T47D (cell line): ENCODE measurements around the gene FAHD2A.
"Not testable (repeated sequence)": the region's sequence is repeated elsewhere in the genome, so short reads cannot be mapped to it uniquely, and the experiment has no call there.

Source experiments
- DNase-seq, 2 experiments: peaks; one replicate each; pipeline versions ENCODE4 v3.0.0 to v3.0.0-alpha.2; 2011 to 2012; ENCODE audit warnings: low read depth in 1 of 2, low spot score in 1 of 2
- in situ Hi-C: cut with HindIII; loops from 2 replicates; pipeline ENCODE4 v1.10.0; 2016; ENCODE audit warnings: low sequenced_read_pairs, low pct_unique_long_range_greater_than_20kb

FAHD2A gene

DNA sequence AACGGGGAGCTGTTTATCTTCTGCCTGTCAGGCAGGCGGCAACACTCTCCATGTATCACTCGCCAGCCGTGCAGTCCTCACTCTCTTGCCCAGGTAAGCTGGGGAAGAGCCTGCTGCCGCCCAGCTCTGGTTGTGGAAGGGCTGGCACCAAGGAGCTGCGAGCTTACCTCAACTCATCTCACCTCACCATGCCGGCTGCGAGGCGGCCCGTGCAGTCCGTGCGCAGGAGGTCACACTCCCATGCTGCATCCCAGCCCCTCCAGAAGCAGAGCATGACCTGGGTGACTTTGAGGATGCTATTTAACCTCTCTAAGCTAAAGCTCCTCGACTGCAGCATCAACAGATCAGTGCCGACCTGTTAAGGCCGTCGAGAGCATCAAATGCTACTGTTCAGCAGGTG lies 13.1 kb downstream of the FAHD2A start:
- DNase-seq, in situ Hi-C loops: not testable (repeated sequence)

DNA sequence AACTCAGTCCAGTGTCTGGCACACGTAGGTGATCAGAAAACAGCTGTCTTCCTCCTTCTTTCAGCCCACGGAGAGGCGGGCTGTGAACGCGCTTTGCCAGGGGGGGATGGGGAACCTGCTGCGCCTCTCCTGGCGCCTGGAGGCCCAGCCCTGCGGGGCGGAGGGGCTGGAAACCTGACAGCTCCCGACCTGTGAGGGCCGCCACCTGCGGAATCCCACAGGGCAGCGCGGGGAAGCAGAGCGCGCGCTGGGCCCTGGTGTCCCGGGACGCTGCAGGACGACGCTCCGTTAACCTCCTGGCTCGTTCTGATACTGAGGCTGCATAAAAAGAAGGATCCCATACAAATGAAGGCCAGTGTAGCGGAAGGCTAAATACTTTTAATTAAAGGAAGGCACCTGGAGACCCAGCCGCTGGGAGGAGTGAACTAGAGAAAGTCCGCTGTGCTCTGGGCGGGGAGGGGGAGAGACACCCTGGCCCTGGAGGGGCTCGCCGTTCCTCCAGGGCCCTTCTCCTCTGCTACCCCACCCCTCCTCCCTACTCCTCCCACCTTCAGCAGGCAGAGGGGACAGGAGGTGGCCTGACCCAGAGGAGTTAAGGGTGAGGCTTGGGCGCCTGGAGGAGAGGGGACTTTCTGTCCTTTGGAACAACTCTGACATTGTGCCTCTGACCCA lies 24.8 kb downstream of the FAHD2A start:
- in situ Hi-C loops: not testable (repeated sequence)

DNA sequence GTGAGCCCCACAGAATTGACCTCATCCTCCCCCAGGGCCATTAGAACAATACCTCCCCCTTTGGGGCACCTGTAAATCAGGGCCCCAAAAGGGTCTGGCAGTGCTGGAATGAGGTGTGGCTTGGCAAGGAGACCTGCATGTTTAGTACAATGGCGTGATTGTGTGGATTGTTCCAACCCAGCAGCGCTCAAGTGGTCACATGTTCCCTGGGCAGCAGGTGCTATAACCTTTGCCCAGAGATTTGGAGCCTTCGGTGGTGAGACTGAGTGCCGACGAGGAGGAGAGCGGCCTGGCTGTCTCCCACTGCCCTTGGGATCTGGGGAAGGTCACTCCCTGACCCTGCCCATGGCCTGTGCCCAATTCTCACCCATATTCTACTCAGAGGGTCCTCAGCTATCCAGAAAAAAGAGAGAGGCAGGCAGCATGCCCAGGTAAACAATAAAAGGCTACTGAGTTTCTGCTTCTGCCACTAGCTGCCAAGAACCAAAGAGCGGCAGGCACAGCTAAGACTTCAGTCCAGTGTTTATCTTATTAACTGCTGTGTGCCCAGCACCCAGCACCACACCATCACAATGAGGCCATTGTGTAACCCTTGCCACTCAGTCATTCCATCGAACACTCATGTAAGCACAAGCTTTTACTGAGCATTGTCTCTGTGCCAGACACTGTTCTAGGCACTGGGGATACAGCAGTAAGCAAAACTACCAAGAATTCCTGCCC lies 27.4 kb downstream of the FAHD2A start:
- in situ Hi-C loops, DNase-seq: not testable (repeated sequence)

More for the DNA sequence above, 24.8 kb downstream of the FAHD2A start:
- DNase-seq: not testable (repeated sequence)

DNA sequence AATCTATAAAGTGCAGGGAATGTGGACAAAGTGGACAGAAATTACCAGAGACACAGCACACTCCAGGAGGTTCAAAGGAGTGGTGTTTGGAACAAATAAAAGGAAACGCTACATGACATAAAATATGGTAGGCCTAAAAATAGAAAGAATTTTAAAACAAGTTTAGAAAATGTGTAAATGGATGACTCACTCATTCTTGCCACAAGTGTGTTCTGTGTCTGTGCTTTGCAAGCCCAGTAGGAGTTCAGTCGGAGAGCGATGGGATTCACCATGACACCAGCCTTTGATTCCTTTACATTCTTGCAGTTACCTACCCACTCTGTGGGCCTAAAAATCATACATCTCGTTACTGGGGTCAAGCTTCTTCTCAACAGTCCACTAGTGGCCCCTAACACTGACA lies 30.9 kb downstream of the FAHD2A start:
- in situ Hi-C loops, DNase-seq: not testable (repeated sequence)

DNA sequence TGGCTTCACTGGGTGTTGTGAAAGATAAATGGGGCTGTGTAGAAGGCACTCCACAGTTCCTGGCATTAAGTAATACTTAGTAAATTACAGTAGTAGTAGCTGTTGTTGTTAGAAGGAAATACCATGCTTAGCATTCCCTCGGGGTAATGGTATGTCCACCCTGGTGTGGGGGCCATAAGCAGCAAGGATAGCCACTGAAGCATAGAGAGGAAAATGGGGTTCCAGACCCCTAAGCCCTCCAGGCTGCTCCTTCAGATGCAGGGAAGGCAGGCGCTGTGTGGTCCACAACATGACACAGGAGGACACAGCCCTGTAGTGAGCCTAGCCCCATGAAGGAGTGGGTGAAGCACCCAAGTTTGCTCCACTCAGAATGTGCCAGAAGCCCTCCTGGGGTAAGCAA lies 31.5 kb downstream of the FAHD2A start:
- in situ Hi-C loops, DNase-seq: not testable (repeated sequence)

DNA sequence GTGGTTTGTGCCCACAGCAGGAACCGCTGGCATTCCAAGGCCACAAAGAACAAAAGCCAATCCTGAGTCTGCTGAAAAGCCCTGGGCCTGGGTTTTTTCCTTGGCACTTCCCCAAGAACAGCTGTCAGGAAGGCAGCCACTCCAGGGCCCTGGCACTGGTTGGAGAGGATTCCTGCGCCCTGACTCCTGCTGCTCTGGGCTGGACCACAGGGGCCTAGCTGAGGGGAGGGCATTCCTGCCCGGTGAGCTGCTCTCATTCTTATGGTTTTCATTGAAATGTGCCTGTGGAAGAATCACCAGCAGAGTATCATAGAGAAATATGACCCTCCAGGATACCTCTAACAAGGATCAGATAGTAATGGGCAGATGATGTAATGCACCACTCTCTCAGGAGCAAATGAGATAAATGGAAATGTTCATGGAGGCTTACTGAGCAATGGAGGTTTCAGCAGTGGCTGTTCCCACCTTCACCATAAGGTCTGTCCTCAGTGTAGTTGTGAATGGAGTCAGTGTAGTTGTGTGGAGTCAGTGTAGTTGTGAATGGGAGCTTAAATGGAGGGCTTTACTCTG lies 32.1 kb downstream of the FAHD2A start:
- DNase-seq, in situ Hi-C loops: not testable (repeated sequence)

DNA sequence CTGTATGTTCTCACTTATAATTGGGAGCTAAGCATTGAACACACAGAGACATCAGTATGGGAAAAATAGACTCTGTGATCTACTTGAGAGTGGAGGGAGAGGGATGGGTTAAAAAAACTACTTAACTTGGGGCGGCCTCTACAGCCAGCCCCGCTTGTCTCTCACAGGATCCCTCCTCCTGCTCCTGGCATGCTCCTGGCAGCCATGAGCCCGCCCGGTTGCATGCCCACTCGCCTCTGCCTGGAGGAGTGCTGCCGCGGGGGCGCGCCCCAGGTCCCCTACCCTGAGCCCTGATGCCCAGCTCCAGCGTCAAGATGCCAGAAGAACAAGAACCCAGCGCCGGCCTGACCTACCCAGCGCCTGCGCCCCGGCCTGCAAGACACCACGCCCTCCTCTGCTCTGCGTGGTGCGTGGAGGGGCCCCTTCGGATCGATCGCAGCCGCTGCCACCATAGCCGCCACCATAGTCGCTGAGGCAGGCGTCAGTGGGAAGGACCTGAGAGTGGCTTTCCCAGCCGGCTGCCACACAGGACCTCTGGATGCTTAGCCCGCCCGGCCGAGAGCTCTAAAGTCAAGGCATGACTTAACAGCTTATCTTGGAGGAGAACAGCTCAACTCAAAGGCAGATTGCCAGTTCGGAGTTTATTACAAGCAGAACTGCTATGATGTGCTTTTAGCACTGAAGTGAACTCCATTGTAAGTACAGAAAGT lies 32.8 kb downstream of the FAHD2A start:
- in situ Hi-C loops, DNase-seq: not testable (repeated sequence)

DNA sequence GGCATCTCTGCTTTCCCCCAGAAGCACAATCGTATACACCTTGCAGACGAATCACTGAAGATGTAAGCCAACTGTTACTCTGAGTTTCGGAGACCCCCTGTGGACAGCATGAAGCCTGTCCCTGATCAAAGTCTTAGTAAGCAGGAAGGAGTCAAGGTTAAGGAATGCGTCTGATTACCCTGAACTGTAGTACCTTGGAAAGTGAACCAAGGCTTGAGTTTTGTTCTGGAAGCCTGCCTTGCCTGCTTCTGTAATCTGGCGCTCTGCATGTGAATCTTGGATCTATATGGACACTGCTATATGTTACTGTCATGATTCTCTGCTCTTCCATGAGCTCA lies 33.3 kb downstream of the FAHD2A start:
- in situ Hi-C loops, DNase-seq: not testable (repeated sequence)

DNA sequence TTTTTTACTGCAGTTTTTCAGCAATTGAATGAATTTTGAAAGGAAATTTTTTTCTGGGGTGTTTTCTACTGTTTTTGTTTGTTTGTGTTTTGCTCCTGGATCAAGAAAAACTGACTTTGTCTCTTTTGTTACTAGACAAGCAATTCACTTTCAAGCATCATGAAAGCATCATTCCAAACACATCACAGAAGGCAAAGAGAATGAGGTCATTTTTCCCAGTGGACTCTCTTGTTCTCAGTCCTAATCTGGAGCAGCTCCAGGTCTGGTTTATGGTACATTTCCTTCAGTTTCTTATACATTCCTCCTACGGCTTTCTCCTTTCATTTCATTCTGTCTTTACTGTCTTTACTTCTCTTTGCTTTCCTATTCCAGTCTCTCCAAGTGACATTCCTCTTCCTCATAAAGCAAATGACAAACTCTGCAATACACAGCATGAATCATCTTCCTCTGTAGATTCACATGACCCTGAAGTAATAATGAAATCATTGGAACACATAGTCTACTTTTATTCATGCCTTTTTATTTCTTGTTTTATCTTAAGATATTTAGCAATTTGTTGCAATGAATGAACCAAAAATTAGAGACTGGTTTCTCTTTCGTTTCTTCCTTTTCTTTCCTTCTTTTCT lies 40.1 kb downstream of the FAHD2A start:
- in situ Hi-C loops, DNase-seq: not testable (repeated sequence)

DNA sequence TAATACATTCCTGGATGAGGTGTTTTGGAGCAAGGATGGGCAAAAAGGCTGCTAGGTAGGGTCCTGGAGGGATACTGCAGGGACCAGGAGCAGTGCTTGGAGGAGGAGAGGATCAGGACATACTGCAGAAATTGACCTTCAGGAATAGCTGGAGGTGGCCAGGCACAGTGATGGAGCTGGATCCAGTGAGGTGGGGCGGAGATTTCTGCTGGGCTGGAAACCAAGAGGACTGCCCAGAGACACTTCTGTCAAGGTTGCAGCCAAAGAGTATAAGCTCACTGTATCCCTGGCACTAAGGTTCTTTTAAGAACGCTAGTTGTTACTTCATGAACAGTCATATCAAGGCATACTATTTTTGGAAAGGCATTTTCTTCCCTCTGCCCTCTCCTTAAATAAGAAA lies 42.8 kb downstream of the FAHD2A start:
- DNase-seq, in situ Hi-C loops: not testable (repeated sequence)

DNA sequence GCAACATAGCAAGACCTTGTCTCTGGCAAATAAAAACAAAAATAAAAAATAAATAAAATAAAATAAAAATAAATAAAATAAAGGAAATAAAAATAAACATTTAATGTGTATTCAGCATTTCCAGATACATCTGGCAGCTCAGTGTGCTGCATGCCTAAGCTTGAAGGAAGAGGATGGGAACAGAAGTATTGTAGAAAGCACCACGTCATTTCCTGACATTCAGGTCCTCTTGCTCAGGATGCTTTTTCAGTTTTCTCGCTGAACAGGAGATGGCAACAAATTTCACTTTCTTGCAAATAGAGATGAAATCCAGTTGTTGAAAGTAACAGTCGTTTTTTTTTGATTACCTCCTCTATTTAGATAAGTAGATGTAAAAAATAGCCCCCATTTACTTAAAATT lies 60.8 kb downstream of the FAHD2A start:
- in situ Hi-C loops, DNase-seq: not testable (repeated sequence)
